Osteoblast (primary cell): ENCODE data around the gene PIP5K1B. TPM values are rescaled to one million over a fixed set of nuclear protein-coding genes. Genes with fewer than 3 reads are reported as not detected.

Experiments
- DNase-seq: peaks from one replicate; pipeline ENCODE4 v3.0.0; 2011; ENCODE audit warnings: low spot score, mixed read lengths; ENCODE audit not compliant: insufficient read length; ENCODE audit errors: missing footprints
- H2AFZ ChIP-seq: 2 replicates; pipeline ENCODE4 v1.6.0; 2011; ENCODE audit warnings: mild to moderate bottlenecking, low read length
- H3K27ac ChIP-seq: 2 replicates; pipeline ENCODE4 v1.5.1; 2011; ENCODE audit warnings: mild to moderate bottlenecking, low read depth, low read length, moderate library complexity
- H3K27me3 ChIP-seq: 2 replicates; pipeline ENCODE4 v1.6.0; 2012; ENCODE audit warnings: mild to moderate bottlenecking, control low read depth, inconsistent platforms, low read length, moderate library complexity; ENCODE audit not compliant: insufficient read depth
- H3K36me3 ChIP-seq: 2 replicates; pipeline ENCODE4 v1.5.1; 2011; ENCODE audit warnings: mild to moderate bottlenecking, low read length, control low read depth, moderate library complexity; ENCODE audit not compliant: insufficient read depth
- H3K4me1 ChIP-seq: 2 replicates; pipeline ENCODE4 v1.5.1; 2011; ENCODE audit warnings: mild to moderate bottlenecking, low read length, control low read depth, moderate library complexity; ENCODE audit not compliant: insufficient read depth
- H3K4me2 ChIP-seq: 2 replicates; pipeline ENCODE4 v1.6.0; 2011; ENCODE audit warnings: mild to moderate bottlenecking, low read length; ENCODE audit not compliant: insufficient read depth
- H3K4me3 ChIP-seq: fragments of 200-600 bp; sonication (generic); 3 replicates; pipeline ENCODE4 v1.5.1; 2012; ENCODE audit warnings: mild to moderate bottlenecking, low read length, inconsistent platforms; ENCODE audit not compliant: insufficient read depth
- H3K79me2 ChIP-seq: 2 replicates; pipeline ENCODE4 v1.6.0; 2012; ENCODE audit warnings: mild to moderate bottlenecking, low read length, control low read depth, inconsistent platforms; ENCODE audit not compliant: insufficient read depth
- H3K9me3 ChIP-seq: 2 replicates; pipeline ENCODE4 v1.5.1; 2011; ENCODE audit warnings: low read depth, low read length, control low read depth
- H4K20me1 ChIP-seq: 2 replicates; pipeline ENCODE4 v1.6.0; 2012; ENCODE audit warnings: mild to moderate bottlenecking, low read length, control low read depth; ENCODE audit not compliant: insufficient read depth
- total RNA-seq: library from RNA; depleted of rRNA; stranded (reverse); fragments of >200 nt; gene quantifications from 2 replicates; pipeline ENCODE4 v1.2.3, GENCODE V29; 2012
- TF ChIP-seq, protein P1 (sequence below): IDR thresholded peaks from 2 replicates; pipeline ENCODE4 v1.5.1; 2011; ENCODE audit warnings: mild to moderate bottlenecking, low read depth, low read length, moderate library complexity; ENCODE audit errors: extremely low read depth

The PIP5K1B gene
- total RNA-seq, 1 donor: not detected

DNA sequence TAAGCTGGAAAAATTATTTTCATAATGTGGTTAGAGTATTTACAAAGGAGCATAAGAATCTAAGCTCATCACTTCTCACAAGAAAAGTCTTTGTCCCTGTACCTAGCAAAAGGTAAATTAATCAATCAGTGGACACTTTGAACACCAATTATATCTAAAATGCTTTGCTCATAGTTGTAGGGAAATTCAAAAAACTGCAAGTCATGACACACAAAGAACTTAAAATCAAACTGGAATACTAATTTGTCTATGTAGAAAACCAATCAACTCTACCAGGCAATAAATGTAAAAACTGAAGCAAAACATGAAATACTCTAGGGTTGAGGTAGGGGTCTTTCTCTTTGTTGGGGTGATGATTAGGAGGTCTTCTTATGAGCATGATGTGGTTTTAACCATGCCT is 173.4 kb downstream of the PIP5K1B start:
- H3K79me2 ChIP-seq: no peaks in the 10 kb centered on the region
- no peaks in the 10 kb centered on the region for H3K9me3 ChIP-seq
- TF ChIP-seq, protein P1, sequence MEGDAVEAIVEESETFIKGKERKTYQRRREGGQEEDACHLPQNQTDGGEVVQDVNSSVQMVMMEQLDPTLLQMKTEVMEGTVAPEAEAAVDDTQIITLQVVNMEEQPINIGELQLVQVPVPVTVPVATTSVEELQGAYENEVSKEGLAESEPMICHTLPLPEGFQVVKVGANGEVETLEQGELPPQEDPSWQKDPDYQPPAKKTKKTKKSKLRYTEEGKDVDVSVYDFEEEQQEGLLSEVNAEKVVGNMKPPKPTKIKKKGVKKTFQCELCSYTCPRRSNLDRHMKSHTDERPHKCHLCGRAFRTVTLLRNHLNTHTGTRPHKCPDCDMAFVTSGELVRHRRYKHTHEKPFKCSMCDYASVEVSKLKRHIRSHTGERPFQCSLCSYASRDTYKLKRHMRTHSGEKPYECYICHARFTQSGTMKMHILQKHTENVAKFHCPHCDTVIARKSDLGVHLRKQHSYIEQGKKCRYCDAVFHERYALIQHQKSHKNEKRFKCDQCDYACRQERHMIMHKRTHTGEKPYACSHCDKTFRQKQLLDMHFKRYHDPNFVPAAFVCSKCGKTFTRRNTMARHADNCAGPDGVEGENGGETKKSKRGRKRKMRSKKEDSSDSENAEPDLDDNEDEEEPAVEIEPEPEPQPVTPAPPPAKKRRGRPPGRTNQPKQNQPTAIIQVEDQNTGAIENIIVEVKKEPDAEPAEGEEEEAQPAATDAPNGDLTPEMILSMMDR: no peak
- H3K4me3 ChIP-seq: no peak overlapping the region
- H3K4me2 ChIP-seq: no peak overlapping the region
- H2AFZ ChIP-seq: no peak overlapping the region
- H3K36me3 ChIP-seq: no peaks in the 10 kb centered on the region
- H4K20me1 ChIP-seq: no peaks in the 10 kb centered on the region
- no peak overlapping the region for H3K27ac ChIP-seq
- H3K4me1 ChIP-seq: no peaks in the 10 kb centered on the region
- no peak for DNase-seq
- no peaks in the 10 kb centered on the region for H3K27me3 ChIP-seq

DNA sequence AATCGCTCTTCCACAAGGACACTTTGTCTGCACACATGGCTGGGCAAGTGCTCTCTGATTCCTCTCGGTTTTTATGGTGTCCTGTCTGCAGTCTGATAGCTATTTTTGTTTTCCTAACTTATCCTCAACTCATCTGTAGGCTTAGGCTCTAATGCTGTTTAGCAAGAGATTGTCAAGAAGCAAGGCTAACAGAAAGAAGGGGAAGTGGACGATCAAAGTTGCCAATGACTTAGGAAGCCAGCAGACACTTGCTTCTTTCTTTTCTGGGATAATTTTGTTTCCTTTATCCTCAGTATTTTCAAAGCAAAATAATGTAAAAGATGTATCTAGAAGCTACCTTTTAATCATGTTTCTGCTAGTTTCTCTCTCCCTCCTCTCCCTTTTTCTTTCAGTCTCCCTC is 178.2 kb downstream of the PIP5K1B start:
- no peak overlapping the region for H2AFZ ChIP-seq
- TF ChIP-seq, protein P1: no peak
- no peaks in the 10 kb centered on the region for H3K4me1 ChIP-seq
- no peak overlapping the region for H3K4me3 ChIP-seq
- no peaks in the 10 kb centered on the region for H3K9me3 ChIP-seq
- DNase-seq: no peak
- H3K4me2 ChIP-seq: no peak overlapping the region
- no peaks in the 10 kb centered on the region for H3K27me3 ChIP-seq
- H3K79me2 ChIP-seq: no peaks in the 10 kb centered on the region
- no peak overlapping the region for H3K27ac ChIP-seq
- H4K20me1 ChIP-seq: no peaks in the 10 kb centered on the region
- no peaks in the 10 kb centered on the region for H3K36me3 ChIP-seq

DNA sequence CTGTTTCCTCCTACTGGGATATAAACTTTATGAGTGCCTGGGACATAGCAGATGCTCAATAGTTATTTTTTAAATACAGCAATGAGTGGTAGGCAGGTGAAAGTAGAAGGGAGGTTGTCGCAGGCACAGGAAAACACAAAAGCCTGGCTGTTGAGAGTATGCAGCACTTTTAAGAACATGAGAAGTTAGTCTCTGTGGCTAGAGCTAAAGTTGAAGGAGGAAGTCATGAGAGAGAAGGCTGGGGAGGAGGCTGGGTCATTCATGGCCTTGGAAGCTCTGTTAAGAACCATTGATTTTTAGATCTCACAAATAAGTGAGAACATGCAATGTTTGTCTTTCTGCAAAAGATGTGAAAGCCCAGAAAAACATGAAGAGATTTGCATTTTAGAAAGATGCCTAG is 182.2 kb downstream of the PIP5K1B start:
- Histone ChIP-seq H3K36me3 (no peaks in the 10 kb centered on the region), H3K4me1 (no peaks in the 10 kb centered on the region), H2AFZ (no peak overlapping the region), H3K27ac (no peak overlapping the region), H4K20me1 (no peaks in the 10 kb centered on the region), H3K79me2 (no peaks in the 10 kb centered on the region), H3K9me3 (no peaks in the 10 kb centered on the region), H3K27me3 (no peaks in the 10 kb centered on the region), H3K4me3 (no peak overlapping the region), H3K4me2 (no peak overlapping the region)
- no peak for DNase-seq
- TF ChIP-seq, protein P1: no peak

DNA sequence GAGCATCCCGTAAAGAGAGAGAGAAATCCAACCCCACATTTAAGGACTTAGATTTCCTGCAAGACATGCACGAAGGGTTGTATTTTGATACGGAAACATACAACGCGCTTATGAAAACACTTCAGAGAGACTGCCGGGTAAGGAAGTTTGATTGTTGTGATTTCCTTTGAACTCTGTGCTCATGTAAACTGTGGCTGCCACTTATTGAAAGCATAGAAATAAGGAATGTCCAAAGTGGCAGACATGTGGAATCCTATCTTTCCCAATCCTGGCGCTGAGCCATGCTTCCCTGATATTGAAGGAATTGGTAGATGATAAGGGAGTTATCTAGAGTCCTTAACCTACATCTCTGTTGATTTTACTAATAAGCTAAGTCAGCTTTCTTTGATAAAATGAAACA is 189.5 kb downstream of the PIP5K1B start:
- Histone ChIP-seq H3K27ac (no peak overlapping the region), H3K4me1 (no peaks in the 10 kb centered on the region), H2AFZ (no peak overlapping the region), H3K4me3 (no peak overlapping the region), H4K20me1 (no peaks in the 10 kb centered on the region), H3K9me3 (no peaks in the 10 kb centered on the region), H3K36me3 (no peaks in the 10 kb centered on the region), H3K79me2 (no peaks in the 10 kb centered on the region), H3K27me3 (no peaks in the 10 kb centered on the region), H3K4me2 (no peak overlapping the region)
- TF ChIP-seq, protein P1: no peak
- no peak for DNase-seq
